SU-DHL-6 (cell line): Measurements from ENCODE around the gene N4BP2.
"Not testable (repeated sequence)": the region's sequence is repeated elsewhere in the genome, so short reads cannot be mapped to it uniquely, and the experiment has no call there.

Experiments
- H2AFZ ChIP-seq: fragments of 200-600 bp; sonication (generic); 2 replicates; pipeline ENCODE4 v1.6.1; 2014; ENCODE audit warnings: low read depth, mild to moderate bottlenecking, moderate library complexity, mixed read lengths, antibody characterized with exemption, low read length; ENCODE audit not compliant: severe bottlenecking
- H3F3A ChIP-seq: fragments of 200-600 bp; shearing (Covaris generic); 2 replicates; pipeline ENCODE4 v1.6.0; 2016; ENCODE audit warnings: antibody characterized with exemption, mild to moderate bottlenecking; ENCODE audit not compliant: insufficient read depth
- H3K27ac ChIP-seq: fragments of 200-600 bp; sonication (generic); 2 replicates; pipeline ENCODE4 v1.5.1; 2016; ENCODE audit warnings: low read depth, mild to moderate bottlenecking, low read length, moderate library complexity, mixed read lengths
- H3K27me3 ChIP-seq: fragments of 200-600 bp; sonication (generic), shearing (Covaris generic); 2 replicates; pipeline ENCODE4 v1.6.0; 2014; ENCODE audit warnings: mild to moderate bottlenecking, low read length
- H3K36me3 ChIP-seq: fragments of 200-600 bp; sonication (generic); 2 replicates; pipeline ENCODE4 v1.6.1; 2014; ENCODE audit warnings: mild to moderate bottlenecking, low read length, mixed read lengths
- H3K4me2 ChIP-seq: fragments of 300-600, 200-600 bp; shearing (Covaris generic), sonication (generic); 2 replicates; pipeline ENCODE4 v1.6.0; 2014; ENCODE audit warnings: low read length, low read depth, mild to moderate bottlenecking; ENCODE audit not compliant: poor library complexity, severe bottlenecking
- H3K4me3 ChIP-seq: fragments of 200-600 bp; sonication (generic); 2 replicates; pipeline ENCODE4 v1.5.1; 2014; ENCODE audit warnings: antibody characterized with exemption, low read length, mild to moderate bottlenecking, mixed read lengths; ENCODE audit not compliant: insufficient read depth, poor library complexity, severe bottlenecking
- H3K79me2 ChIP-seq: fragments of 200-600 bp; sonication (generic); 2 replicates; pipeline ENCODE4 v1.6.1; 2014; ENCODE audit warnings: mild to moderate bottlenecking, low read length, moderate library complexity; ENCODE audit not compliant: insufficient read depth
- H3K9ac ChIP-seq: fragments of 200-600 bp; sonication (generic); 2 replicates; pipeline ENCODE4 v1.7.0; 2014; ENCODE audit warnings: mild to moderate bottlenecking, low read length
- H3K9me2 ChIP-seq: fragments of 200-600 bp; sonication (generic); replicated peaks from 2 replicates; pipeline ENCODE4 v1.6.1; 2014; ENCODE audit warnings: low read length; ENCODE audit not compliant: insufficient read depth
- H3K9me3 ChIP-seq: fragments of 200-600 bp; sonication (generic); 2 replicates; pipeline ENCODE4 v1.6.1; 2014; ENCODE audit warnings: low read length, mixed read lengths; ENCODE audit not compliant: insufficient read depth
- H4K20me1 ChIP-seq: fragments of 200-600 bp; sonication (generic); 2 replicates; pipeline ENCODE4 v1.6.1; 2014; ENCODE audit warnings: low read depth, mild to moderate bottlenecking, antibody characterized with exemption, low read length, moderate library complexity, mixed read lengths
- EZH2phosphoT487 ChIP-seq: fragments of 200-600 bp; sonication (generic), shearing (Covaris generic); conservative IDR thresholded peaks from 2 replicates; pipeline ENCODE4 v1.6.1; 2018; ENCODE audit warnings: mild to moderate bottlenecking, antibody characterized with exemption, low read length, moderate library complexity, mixed read lengths
- TF ChIP-seq, protein P1 (sequence below): fragments of 200-600 bp; sonication (generic); IDR thresholded peaks from one replicate; pipeline ENCODE4 v1.5.1; 2017; ENCODE audit warnings: antibody characterized with exemption, mild to moderate bottlenecking, low read length, moderate library complexity; ENCODE audit not compliant: insufficient read depth, poor library complexity, severe bottlenecking

Gene N4BP2

DNA sequence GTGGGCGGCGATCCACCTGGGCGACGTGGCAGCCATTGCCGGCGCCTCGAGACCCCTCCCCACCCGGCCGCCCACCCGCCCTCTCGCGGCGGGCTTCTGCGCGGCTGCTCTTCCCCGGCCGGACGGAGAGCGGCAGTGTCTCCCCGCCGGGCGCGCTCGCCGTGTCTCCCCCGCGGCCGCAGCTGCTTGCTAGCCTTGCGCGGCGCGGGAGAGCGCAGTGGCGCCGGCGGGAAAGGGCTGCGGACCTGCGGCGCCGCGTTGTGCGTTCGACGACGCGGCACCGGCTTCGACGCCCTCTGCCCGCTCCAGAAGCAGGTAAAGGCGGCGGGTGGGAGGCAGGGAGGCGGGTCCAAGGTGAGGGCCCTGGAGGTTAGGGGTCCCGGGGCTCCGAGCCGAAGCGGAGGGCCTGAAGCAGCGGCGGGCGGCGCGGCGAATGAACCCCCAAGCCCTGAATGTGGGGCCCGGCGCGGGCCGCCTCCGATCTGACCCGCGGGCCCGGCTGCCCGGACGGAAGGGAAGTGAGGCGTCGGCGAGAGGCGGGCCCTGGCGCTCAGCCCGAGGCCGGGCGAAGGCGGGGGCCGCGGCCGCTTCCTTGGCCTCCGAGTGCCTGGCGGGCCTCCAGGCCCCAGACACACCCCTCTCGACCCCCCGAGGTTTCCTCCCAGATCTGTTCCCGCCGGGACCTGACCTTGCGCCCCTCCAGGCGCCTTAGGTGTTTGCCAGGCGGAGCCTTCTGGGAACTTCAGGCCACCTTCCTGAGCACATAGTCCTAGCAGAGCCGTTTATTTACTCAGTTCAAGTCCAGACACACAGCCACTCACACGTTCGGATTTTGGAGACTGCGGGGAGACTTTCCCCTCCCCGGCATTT is at the start of gene N4BP2:
N4BP2 (plus strand) TSS at position 135 of the 870 bp plus-strand sequence. CDS start 40,491 bp downstream, outside the sequence.
- H2AFZ ChIP-seq, result peak within 1 kb of the TSS; percentile 98
- peaks cover 16% of the 10 kb centered on the region for H3F3A ChIP-seq
- peak within 1 kb of the TSS; percentile 81 for H3K9ac ChIP-seq
- H3K27me3 ChIP-seq, result no peaks in the 10 kb centered on the region
- peak within 1 kb of the TSS; percentile 68 for H3K4me3 ChIP-seq
- peak within 1 kb of the TSS; percentile 96 for H3K4me2 ChIP-seq
- no peaks in the 10 kb centered on the region for H3K9me2 ChIP-seq
- 0 out of 2 replicates have a peak, but pooled peaks cover 4% of the 10 kb centered on the region for H3K79me2 ChIP-seq
- H3K36me3 ChIP-seq, result no peaks in the 10 kb centered on the region
- no peaks in the 10 kb centered on the region for H4K20me1 ChIP-seq
- H3K27ac ChIP-seq, result peak within 1 kb of the TSS; percentile 63
- no peaks in the 10 kb centered on the region for H3K9me3 ChIP-seq
- TF ChIP-seq EZH2phosphoT487, result no peak
- TF ChIP-seq, protein P1, sequence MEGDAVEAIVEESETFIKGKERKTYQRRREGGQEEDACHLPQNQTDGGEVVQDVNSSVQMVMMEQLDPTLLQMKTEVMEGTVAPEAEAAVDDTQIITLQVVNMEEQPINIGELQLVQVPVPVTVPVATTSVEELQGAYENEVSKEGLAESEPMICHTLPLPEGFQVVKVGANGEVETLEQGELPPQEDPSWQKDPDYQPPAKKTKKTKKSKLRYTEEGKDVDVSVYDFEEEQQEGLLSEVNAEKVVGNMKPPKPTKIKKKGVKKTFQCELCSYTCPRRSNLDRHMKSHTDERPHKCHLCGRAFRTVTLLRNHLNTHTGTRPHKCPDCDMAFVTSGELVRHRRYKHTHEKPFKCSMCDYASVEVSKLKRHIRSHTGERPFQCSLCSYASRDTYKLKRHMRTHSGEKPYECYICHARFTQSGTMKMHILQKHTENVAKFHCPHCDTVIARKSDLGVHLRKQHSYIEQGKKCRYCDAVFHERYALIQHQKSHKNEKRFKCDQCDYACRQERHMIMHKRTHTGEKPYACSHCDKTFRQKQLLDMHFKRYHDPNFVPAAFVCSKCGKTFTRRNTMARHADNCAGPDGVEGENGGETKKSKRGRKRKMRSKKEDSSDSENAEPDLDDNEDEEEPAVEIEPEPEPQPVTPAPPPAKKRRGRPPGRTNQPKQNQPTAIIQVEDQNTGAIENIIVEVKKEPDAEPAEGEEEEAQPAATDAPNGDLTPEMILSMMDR, result peak; percentile 46

DNA sequence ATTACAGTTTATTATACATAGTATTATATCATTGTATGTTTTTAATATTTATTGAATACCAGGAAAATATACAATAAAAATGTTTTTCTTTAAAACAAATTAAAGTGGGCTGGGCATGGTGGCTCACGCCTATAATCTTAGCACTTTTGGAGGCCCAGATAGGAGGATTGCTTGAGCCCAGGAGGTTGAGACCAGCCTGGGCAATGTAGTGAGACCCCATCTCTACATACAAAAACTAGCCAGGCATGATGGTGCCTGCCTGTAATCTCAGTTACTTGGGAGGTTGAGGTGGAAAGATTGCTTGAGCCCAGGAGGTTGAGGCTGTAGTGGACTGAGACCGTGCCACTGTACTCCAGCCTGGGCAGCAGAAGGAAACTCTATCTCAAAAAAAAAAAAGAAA is 40.6 kb upstream of the N4BP2 start:
- H3K9me2 ChIP-seq, result no peaks in the 10 kb centered on the region
- no peak overlapping the region for H3K27ac ChIP-seq
- no peaks in the 10 kb centered on the region for H3K9me3 ChIP-seq
- H4K20me1 ChIP-seq, result no peaks in the 10 kb centered on the region
- H3K9ac ChIP-seq, result no peak overlapping the region
- no peaks in the 10 kb centered on the region for H3K79me2 ChIP-seq
- H3K4me2 ChIP-seq, result no peak overlapping the region
- no peaks in the 10 kb centered on the region for H3K27me3 ChIP-seq
- no peak overlapping the region for H2AFZ ChIP-seq
- TF ChIP-seq EZH2phosphoT487, result no peak
- TF ChIP-seq, protein P1, result no peak
- no peaks in the 10 kb centered on the region for H3F3A ChIP-seq
- H3K4me3 ChIP-seq, result no peak overlapping the region
- H3K36me3 ChIP-seq, result no peaks in the 10 kb centered on the region

DNA sequence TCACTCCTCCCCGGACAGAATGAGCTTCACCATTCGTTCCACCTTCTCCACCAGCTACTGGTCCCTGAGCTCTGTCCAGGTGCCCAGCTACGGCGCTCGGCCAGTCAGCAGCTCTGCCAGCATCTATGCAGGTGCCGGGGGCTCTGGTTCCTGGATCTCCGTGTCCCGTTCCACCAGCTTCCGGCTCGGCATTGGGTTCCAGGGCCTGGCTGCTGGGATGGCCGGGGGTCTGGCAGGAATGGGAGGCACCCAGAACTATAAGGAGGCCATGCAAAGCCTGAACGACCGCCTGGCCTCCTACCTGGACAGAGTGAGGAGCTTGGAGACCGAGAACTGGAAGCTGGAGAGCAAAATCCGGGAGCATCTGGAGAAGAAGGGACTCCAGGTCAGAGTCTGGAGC is 36.4 kb upstream of the N4BP2 start:
- H3K9me2 ChIP-seq, result no peaks in the 10 kb centered on the region
- no peak for TF ChIP-seq EZH2phosphoT487
- TF ChIP-seq, protein P1, result no peak
- no peaks in the 10 kb centered on the region for H3K9me3 ChIP-seq

DNA sequence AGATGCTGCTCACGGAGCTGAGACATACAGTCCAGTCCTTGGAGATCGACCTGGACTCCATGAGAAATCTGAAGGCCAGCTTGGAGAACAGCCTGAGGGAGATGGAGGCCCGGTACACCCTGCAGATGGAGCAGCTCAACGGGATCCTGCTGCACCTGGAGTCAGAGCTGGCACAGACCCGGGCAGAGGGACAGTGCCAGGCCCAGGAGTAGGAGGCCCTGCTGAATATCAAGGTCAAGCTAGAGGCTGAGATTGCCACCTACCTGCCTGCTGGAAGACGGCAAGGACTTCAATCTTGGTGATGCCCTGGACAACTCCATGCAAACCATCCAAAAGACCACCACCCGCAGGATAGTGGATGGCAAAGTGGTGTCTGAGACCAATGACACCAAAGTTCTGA is 35.5 kb upstream of the N4BP2 start:
- H3K79me2 ChIP-seq, H3K27me3 ChIP-seq, H4K20me1 ChIP-seq, H3K4me2 ChIP-seq, H3K9me3 ChIP-seq, H3K9ac ChIP-seq, H3K4me3 ChIP-seq, H3K36me3 ChIP-seq, H3K27ac ChIP-seq, H2AFZ ChIP-seq, H3K9me2 ChIP-seq, H3F3A ChIP-seq: not testable (repeated sequence)

More for the DNA sequence above, 36.4 kb upstream of the N4BP2 start:
- no peaks in the 10 kb centered on the region for H3K27me3 ChIP-seq
- no peaks in the 10 kb centered on the region for H3F3A ChIP-seq
- H3K36me3 ChIP-seq, result no peaks in the 10 kb centered on the region
- H3K27ac ChIP-seq, result no peak overlapping the region
- no peaks in the 10 kb centered on the region for H4K20me1 ChIP-seq
- no peak overlapping the region for H3K9ac ChIP-seq
- no peak overlapping the region for H2AFZ ChIP-seq
- H3K4me3 ChIP-seq, result no peak overlapping the region
- no peak overlapping the region for H3K4me2 ChIP-seq
- no peaks in the 10 kb centered on the region for H3K79me2 ChIP-seq

DNA sequence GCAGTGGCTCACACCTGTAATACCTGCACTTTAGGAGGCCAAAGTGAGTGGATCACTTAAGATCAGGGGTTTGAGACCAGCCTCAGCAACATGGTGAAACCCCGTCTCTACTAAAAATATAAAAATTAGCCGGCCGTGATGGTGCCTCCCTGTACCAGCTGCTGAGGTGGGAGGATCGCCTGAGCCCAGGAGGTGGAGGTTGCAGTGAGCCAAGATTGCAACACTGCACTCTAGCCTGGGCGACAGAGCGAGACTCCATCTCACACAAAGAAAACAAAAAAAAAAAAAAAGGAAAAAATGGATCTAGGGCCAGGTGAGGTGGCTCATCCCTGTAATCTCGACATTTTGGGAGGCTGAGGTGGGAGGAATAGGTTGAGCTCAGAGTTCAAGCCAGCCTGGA is 32.6 kb upstream of the N4BP2 start:
- not testable (repeated sequence) for H3K27ac ChIP-seq, H3K36me3 ChIP-seq, H3K9me3 ChIP-seq, H2AFZ ChIP-seq, H3F3A ChIP-seq, H4K20me1 ChIP-seq, H3K9ac ChIP-seq, H3K79me2 ChIP-seq, H3K4me3 ChIP-seq, H3K27me3 ChIP-seq, H3K4me2 ChIP-seq, H3K9me2 ChIP-seq
